ENCODE measurements around the gene ADD3.

Gene ADD3

GRCh38 chr10:110144507-110144906 lies 136.7 kb downstream of the ADD3 start:
- DNase-seq (ENCODE audit: low read depth in 4 of 4, low spot score in 1 of 4), result no peak

GRCh38 chr10:110147961-110148360 lies 140.2 kb downstream of the ADD3 start:
- no peak for DNase-seq (ENCODE audit: low read depth in 4 of 4, low spot score in 1 of 4)

- no peak for DNase-seq (ENCODE audit: low read depth in 4 of 4, low spot score in 1 of 4)
These were observed 141.5 kb downstream of the ADD3 start for GRCh38 chr10:110149259-110149658.

- no peak for DNase-seq (ENCODE audit: low read depth in 4 of 4, low spot score in 1 of 4)
These were observed 142.3 kb downstream of the ADD3 start for GRCh38 chr10:110150046-110150445.

- DNase-seq (ENCODE audit: low read depth in 4 of 4, low spot score in 1 of 4), result no peak
These were observed 143.2 kb downstream of the ADD3 start for GRCh38 chr10:110150981-110151380.

DNA sequence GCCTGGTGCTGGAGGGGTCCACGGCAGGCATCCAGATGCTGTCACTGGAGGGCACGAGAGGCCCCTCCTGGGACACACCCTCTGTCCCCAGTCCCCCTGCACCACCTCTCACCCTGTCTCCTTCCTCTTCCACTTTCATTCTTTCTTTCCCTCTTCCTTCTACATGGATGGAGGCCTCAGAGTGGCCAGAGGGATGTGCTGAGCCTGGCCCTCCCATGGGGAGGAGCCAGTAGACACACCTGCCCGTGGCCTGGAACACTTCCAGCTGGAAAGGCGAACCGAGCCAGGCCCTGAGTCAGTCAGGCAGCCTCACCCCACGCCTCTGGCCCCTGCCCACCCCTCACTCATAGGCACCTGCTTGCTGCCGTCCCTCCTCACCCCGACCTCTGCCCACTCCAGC lies 143.7 kb downstream of the ADD3 start:
- no peak for DNase-seq (ENCODE audit: low read depth in 4 of 4, low spot score in 1 of 4)

DNA sequence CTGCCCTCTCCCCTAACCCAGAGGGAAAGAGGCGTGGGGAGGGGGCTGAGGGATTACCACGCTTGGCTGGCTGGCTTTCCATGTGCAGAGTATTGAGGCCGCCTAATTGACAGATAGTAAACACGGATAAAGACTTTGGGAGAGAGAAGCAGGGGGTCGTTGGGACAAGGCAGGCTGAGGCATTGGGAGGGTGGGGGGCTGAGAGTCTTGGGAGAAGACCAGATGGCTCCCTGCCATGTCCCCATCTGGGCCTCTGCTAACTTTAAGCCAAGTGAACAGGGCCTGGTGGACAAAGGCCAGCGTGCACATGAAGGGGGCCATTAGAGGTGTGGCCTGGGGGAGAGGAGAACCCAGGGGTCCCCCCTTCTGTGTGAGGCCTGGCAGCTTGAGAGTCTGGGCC lies 144.2 kb downstream of the ADD3 start:
- no peak for DNase-seq (ENCODE audit: low read depth in 4 of 4, low spot score in 1 of 4)

- no peak for DNase-seq (ENCODE audit: low read depth in 4 of 4, low spot score in 1 of 4)
These were observed 145.6 kb downstream of the ADD3 start for GRCh38 chr10:110153396-110153795.

DNA sequence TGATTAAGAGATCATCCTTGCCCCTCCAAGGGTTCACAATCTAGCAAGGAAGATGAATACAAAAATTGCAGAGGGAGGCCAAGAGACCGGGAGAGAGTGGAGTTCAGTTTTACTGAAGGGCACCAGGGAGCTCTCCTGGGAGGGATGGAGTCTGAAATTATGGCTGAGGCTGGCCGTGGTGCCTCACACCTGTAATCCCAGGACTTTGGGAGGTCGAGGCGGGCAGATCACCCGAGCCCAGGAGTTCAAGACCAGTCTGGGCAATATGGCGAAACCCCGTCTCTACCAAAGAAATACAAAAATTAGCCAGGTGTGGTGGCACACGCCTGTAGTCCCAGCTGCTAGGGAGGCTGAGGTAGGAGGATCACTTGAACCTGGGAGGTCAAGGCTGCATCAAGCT lies 148.3 kb downstream of the ADD3 start:
- no peak for DNase-seq (ENCODE audit: low read depth in 4 of 4, low spot score in 1 of 4)

DNA sequence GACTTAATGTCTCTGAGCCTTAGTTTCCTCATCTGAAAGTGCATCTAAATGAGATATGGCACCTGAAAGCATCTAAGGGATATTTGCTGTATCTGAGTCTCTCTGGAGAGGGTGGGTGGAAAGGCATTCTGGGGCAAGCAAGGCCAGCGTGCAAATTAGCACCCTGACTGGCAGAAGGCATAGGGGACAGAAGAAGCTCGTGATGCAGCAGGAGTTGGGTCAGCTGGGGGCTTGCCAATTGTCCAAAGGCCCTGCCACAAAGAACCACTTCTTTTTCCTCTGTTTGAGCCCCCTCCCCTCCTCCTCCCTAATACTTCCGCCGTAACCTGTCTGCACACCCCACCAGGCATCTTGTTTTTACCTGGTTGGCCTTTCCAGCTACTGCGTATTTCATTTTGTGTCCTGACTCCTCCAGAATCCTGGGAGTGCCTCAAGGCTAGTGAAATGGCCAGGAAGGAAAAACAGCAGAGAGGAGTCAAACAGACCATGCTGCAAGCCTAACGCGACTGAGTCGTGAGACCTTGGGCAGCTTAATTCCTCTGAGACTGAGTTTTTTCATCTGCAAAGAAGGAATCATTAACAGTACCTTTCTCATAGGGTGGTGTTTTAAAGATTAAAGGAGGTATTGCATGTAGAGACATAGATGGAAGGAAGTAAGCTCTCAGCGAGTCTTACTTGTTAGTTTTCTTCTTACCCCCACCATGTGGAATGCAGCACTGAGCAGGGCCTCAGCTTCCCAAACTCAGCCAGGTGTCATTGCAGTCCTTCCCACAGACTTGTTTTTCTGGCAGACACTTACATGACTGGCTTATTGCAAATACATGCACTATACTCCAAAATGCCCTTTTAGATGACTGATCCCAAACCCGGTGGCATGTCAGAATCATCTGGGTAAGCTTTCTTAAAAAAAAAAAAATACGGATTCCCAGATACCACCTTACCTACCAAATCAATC lies 150.5 kb downstream of the ADD3 start:
- no peak for DNase-seq (ENCODE audit: low read depth in 4 of 4, low spot score in 1 of 4)

- no peak for DNase-seq (ENCODE audit: low read depth in 4 of 4, low spot score in 1 of 4)
These were observed 152.3 kb downstream of the ADD3 start for GRCh38 chr10:110160081-110160480.

DNA sequence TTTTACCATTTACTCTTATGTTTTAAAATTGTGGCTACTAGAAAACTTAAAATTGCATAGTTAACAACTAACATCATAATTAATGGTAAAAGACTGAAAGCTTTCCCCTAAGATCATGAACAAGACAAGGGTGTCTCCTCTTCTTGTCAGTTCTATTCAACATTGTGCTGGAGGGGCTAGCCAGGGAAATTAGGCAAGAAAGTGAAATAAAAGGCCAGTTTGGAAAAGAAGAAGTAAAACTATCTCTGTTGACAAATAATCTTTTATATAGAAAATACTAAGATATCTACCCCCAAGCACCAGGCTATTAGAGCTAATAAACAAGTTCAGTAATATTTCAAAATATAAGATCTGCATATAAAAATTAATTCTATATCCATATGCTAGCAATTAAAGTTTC lies 152.7 kb downstream of the ADD3 start:
- no peak for DNase-seq (ENCODE audit: low read depth in 4 of 4, low spot score in 1 of 4)

DNA sequence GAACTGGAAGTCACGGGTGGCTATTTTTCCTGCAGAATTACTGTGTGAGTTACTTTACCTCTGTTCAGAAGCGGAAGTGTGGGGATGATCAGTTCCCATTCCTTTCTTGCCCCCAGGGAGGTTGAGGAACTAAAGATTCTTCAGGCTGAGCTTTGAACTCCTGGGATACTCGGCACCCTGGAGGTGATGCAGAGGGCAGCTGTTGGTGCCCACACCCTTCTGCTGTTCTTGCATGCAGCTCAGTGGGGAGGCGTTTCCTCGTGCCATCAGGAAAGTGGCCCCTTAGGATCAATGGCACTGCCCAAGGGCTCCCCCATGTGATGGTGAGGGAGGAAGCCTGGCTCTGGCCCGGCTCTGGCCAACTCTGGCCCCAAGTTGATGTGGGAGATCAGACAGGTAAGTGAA lies 155.0 kb downstream of the ADD3 start:
- DNase-seq (ENCODE audit: low read depth in 4 of 4, low spot score in 1 of 4), result no peak

GRCh38 chr10:110163192-110163773 lies 155.5 kb downstream of the ADD3 start:
- no peak for DNase-seq (ENCODE audit: low read depth in 4 of 4, low spot score in 1 of 4)

GRCh38 chr10:110163841-110164240 lies 156.1 kb downstream of the ADD3 start:
- DNase-seq (ENCODE audit: low read depth in 4 of 4, low spot score in 1 of 4), result no peak

- DNase-seq (ENCODE audit: low read depth in 4 of 4, low spot score in 1 of 4), result no peak
These were observed 157.5 kb downstream of the ADD3 start for GRCh38 chr10:110165239-110165638.

DNA sequence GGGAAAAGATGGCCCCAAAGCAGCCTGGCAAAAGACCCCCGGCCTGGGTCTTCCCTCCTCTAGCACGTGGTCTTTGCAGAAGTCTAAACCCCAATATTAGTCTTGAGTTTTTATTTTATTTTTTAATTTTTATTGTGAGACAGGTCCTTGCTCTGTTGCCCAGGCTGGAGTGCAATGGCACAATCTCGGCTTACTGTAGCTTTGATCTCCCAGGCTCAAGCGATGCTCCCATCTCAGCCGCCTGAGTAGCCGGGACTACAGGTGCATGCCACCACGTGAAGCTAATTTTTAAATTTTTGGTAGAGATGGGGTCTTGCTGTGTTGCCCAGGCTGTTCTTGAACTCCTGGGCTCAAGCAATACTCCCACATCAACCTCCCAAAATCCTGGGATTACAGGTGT lies 159.4 kb downstream of the ADD3 start:
- no peak for DNase-seq (ENCODE audit: low read depth in 4 of 4, low spot score in 1 of 4)

- DNase-seq (ENCODE audit: low read depth in 4 of 4, low spot score in 1 of 4), result no peak
These were observed 161.1 kb downstream of the ADD3 start for GRCh38 chr10:110168601-110169481.

DNA sequence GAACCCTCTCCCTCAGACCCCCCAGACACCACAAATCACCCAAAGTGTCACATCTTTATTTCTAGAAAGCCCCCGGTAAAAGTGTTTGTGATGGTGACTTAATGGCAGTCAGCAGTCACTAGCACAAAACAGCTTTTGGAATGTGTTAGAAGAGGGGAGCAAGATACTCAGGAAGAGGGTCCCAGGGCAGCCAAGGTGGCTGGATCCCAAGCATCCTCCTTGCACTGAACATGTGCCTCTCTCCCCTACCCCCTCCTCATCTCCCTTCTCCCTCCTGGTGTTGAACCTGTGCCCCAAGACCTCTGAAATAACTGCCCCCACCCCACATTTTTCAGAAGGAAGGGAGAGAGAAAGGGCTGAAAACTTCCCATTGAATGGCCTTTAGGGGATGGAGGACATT lies 161.8 kb downstream of the ADD3 start:
- DNase-seq (ENCODE audit: low read depth in 4 of 4, low spot score in 1 of 4), result no peak

GRCh38 chr10:110170142-110170971 lies 162.6 kb downstream of the ADD3 start:
- no peak for DNase-seq (ENCODE audit: low read depth in 4 of 4, low spot score in 1 of 4)

DNA sequence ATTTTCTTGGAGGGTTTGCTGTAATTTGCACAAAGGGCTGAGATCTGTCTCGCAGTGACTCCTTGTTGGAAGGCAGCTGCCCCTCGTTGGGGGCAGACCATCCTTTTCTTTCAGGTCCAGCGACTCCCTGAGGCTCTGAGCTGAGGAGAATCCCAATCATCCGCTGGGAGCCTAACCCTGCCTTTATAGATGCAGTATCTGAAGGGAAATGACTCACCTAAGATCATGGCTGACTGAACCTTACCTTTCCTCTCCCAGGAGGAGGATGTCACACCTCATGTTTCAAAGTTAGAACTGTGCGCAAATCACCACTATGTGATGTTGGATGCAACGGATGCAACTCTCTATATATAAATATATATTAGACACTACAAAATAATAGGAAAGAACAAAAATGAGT lies 163.2 kb downstream of the ADD3 start:
- DNase-seq (ENCODE audit: low read depth in 4 of 4, low spot score in 1 of 4), result no peak
